H1 (cell line): Measurements from ENCODE around the gene TAF1B. TPM values are rescaled to one million over a fixed set of nuclear protein-coding genes. Genes with fewer than 3 reads are reported as not detected.

Experiments used
- CHD1 ChIP-seq: IDR thresholded peaks from 2 replicates; pipeline ENCODE4 v1.6.1; 2012; ENCODE audit warnings: low read depth, low read length, improper control_type of control experiment
- KDM1A ChIP-seq: fragments of 200-600, 300-600 bp; sonication (generic); IDR thresholded peaks from 2 replicates; pipeline ENCODE4 v1.7.1; 2016; ENCODE audit warnings: mild to moderate bottlenecking, low read length, borderline replicate concordance
- TAF7 ChIP-seq: optimal IDR thresholded peaks from 2 replicates; pipeline ENCODE3; 2011; ENCODE audit warnings: low read depth, mild to moderate bottlenecking, inconsistent platforms, low read length, moderate library complexity, borderline replicate concordance
- ZNF274 ChIP-seq: IDR thresholded peaks from 2 replicates; pipeline ENCODE4 v1.7.0; 2012; ENCODE audit warnings: low read length, borderline replicate concordance; ENCODE audit errors: extremely low read depth
- polyA plus RNA-seq, 7 experiments: library from polyadenylated mRNA; depleted of rRNA in 3 of 7; stranded (reverse) in 5 of 7; unstranded in 2 of 7; fragments of >200 nt in 5 of 7; fragments of 200-250 nt in 2 of 7; gene quantifications; 1 replicate in 5 of 7; 2 replicates in 1 of 7; 4 replicates in 1 of 7; pipeline versions ENCODE4 v1.2.1 to v1.2.3, GENCODE V29; 2011 to 2013; ENCODE audit warnings: missing spikeins in 2 of 7, mixed read lengths in 2 of 7
- total RNA-seq: library from RNA; stranded (reverse); fragmentation: NEBNext Ultra II Directional; extraction: Animal tissue kit (Norgen Biotek cat#: 25700); gene quantifications from 2 replicates; pipeline ENCODE4 v1.2.1, GENCODE V29; 2021

Gene TAF1B
- total and polyA plus RNA-seq, 2 of the 8 experiments (the other 6 are each of a cell fraction or from before 2014, with no cell fraction given), result 6.6 to 25.2 TPM

GRCh38 chr2:9800975-9801726 lies 42.1 kb upstream of the TAF1B start (continued):
- no peak for TF ChIP-seq KDM1A
- TF ChIP-seq ZNF274, result no peak
- no peak for TF ChIP-seq CHD1
- TF ChIP-seq TAF7, result no peak
